ENCODE results near the gene TOLLIP. TPM values are rescaled to one million over a fixed set of nuclear protein-coding genes. Genes with fewer than 3 reads are reported as not detected.

The TOLLIP gene
- total and polyA plus RNA-seq, 9 of the 15 experiments (the other 6 are each of a cell fraction or from before 2014, with no cell fraction given) = 0.23 to 22.8 (median 7.1) TPM

DNA sequence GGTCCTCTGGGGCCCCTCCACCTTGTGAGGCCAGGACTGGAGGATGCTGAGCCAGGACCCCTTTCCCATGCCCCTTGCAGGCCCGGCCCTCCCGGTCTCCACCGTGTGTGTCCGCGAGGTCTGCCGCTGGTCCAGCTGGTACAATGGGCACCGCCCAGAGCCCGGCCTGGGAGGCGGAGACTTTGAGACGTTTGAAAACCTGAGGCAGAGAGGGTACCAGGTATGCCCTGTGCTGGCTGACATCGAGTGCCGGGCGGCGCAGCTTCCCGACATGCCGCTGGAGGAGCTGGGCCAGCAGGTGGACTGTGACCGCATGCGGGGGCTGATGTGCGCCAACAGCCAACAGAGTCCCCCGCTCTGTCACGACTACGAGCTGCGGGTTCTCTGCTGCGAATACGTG lies 68.7 kb downstream of the TOLLIP start (continued):
- TF ChIP-seq MAFG (tag; conservative IDR thresholded peaks at IDR 0.05) (no peak), ZNF696 (CRISPR knock-in tag; conservative IDR thresholded peaks at IDR 0.05) (no peak), ZNF174 (CRISPR knock-in tag; IDR thresholded peaks at IDR 0.05) (no peak), EGR1 (conservative IDR thresholded peaks at IDR 0.05) (no peak), SMARCA4 (IDR thresholded peaks at IDR 0.05) (no peak)
- TF ChIP-seq, protein P1, sequence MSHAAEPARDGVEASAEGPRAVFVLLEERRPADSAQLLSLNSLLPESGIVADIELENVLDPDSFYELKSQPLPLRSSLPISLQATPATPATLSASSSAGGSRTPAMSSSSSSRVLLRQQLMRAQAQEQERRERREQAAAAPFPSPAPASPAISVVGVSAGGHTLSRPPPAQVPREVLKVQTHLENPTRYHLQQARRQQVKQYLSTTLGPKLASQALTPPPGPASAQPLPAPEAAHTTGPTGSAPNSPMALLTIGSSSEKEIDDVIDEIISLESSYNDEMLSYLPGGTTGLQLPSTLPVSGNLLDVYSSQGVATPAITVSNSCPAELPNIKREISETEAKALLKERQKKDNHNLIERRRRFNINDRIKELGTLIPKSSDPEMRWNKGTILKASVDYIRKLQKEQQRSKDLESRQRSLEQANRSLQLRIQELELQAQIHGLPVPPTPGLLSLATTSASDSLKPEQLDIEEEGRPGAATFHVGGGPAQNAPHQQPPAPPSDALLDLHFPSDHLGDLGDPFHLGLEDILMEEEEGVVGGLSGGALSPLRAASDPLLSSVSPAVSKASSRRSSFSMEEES (CRISPR knock-in tag; IDR thresholded peaks at IDR 0.05) = no peak
- TF ChIP-seq, protein P2, sequence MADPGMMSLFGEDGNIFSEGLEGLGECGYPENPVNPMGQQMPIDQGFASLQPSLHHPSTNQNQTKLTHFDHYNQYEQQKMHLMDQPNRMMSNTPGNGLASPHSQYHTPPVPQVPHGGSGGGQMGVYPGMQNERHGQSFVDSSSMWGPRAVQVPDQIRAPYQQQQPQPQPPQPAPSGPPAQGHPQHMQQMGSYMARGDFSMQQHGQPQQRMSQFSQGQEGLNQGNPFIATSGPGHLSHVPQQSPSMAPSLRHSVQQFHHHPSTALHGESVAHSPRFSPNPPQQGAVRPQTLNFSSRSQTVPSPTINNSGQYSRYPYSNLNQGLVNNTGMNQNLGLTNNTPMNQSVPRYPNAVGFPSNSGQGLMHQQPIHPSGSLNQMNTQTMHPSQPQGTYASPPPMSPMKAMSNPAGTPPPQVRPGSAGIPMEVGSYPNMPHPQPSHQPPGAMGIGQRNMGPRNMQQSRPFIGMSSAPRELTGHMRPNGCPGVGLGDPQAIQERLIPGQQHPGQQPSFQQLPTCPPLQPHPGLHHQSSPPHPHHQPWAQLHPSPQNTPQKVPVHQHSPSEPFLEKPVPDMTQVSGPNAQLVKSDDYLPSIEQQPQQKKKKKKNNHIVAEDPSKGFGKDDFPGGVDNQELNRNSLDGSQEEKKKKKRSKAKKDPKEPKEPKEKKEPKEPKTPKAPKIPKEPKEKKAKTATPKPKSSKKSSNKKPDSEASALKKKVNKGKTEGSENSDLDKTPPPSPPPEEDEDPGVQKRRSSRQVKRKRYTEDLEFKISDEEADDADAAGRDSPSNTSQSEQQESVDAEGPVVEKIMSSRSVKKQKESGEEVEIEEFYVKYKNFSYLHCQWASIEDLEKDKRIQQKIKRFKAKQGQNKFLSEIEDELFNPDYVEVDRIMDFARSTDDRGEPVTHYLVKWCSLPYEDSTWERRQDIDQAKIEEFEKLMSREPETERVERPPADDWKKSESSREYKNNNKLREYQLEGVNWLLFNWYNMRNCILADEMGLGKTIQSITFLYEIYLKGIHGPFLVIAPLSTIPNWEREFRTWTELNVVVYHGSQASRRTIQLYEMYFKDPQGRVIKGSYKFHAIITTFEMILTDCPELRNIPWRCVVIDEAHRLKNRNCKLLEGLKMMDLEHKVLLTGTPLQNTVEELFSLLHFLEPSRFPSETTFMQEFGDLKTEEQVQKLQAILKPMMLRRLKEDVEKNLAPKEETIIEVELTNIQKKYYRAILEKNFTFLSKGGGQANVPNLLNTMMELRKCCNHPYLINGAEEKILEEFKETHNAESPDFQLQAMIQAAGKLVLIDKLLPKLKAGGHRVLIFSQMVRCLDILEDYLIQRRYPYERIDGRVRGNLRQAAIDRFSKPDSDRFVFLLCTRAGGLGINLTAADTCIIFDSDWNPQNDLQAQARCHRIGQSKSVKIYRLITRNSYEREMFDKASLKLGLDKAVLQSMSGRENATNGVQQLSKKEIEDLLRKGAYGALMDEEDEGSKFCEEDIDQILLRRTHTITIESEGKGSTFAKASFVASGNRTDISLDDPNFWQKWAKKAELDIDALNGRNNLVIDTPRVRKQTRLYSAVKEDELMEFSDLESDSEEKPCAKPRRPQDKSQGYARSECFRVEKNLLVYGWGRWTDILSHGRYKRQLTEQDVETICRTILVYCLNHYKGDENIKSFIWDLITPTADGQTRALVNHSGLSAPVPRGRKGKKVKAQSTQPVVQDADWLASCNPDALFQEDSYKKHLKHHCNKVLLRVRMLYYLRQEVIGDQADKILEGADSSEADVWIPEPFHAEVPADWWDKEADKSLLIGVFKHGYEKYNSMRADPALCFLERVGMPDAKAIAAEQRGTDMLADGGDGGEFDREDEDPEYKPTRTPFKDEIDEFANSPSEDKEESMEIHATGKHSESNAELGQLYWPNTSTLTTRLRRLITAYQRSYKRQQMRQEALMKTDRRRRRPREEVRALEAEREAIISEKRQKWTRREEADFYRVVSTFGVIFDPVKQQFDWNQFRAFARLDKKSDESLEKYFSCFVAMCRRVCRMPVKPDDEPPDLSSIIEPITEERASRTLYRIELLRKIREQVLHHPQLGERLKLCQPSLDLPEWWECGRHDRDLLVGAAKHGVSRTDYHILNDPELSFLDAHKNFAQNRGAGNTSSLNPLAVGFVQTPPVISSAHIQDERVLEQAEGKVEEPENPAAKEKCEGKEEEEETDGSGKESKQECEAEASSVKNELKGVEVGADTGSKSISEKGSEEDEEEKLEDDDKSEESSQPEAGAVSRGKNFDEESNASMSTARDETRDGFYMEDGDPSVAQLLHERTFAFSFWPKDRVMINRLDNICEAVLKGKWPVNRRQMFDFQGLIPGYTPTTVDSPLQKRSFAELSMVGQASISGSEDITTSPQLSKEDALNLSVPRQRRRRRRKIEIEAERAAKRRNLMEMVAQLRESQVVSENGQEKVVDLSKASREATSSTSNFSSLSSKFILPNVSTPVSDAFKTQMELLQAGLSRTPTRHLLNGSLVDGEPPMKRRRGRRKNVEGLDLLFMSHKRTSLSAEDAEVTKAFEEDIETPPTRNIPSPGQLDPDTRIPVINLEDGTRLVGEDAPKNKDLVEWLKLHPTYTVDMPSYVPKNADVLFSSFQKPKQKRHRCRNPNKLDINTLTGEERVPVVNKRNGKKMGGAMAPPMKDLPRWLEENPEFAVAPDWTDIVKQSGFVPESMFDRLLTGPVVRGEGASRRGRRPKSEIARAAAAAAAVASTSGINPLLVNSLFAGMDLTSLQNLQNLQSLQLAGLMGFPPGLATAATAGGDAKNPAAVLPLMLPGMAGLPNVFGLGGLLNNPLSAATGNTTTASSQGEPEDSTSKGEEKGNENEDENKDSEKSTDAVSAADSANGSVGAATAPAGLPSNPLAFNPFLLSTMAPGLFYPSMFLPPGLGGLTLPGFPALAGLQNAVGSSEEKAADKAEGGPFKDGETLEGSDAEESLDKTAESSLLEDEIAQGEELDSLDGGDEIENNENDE (IDR thresholded peaks at IDR 0.05; ENCODE audit: low read depth, low read length) = no peak

Measured in K562 (cell line).